HCT116 (cell line): ENCODE measurements around the gene ADAMTS1. TPM values are rescaled to one million over a fixed set of nuclear protein-coding genes. Genes with fewer than 3 reads are reported as not detected.

Source experiments
- ATAC-seq: fragments of 200-7000 bp; cut with Tn5 transposase; 2 replicates; pipeline ENCODE4 v1.9.1; 2020; ENCODE audit warnings: mild to moderate bottlenecking, moderate library complexity
- BruUV-seq: library from RNA; stranded (reverse); fragments of 400-500 nt; replicated peaks from 2 replicates; lab custom pipeline; 2021; lab: Mats Ljungman, UMichigan
- CTCF ChIA-PET: fragments of 300-600 bp; sonication (Branson Sonifier 250); formaldehyde crosslinking; loops from one replicate; lab custom pipeline; 2021; ENCODE audit warnings: antibody characterized with exemption; lab: Charles Lee
- POLR2A ChIA-PET: fragments of 300-600, 350-600 bp; sonication (Branson Sonifier 250); formaldehyde crosslinking; loops from one replicate; lab custom pipeline; 2021; ENCODE audit warnings: antibody characterized with exemption; lab: Charles Lee
- RAD21 ChIA-PET, 2 experiments: fragments of 300-600 bp; sonication (Branson Sonifier 250); formaldehyde crosslinking; loops; one replicate each; lab custom pipeline; 2023; ENCODE audit warnings: low total read pairs in 2 of 2; ENCODE audit not compliant: uncharacterized antibody in 2 of 2, unreplicated experiment in 2 of 2, low non-redundant PET in 1 of 2; lab: Charles Lee
- DNase-seq: peaks from one replicate; pipeline ENCODE4 v3.0.0-alpha.2; 2010; ENCODE audit warnings: low read depth, low spot score
- H2AFZ ChIP-seq: fragments of 200-600 bp; shearing (Covaris generic), sonication (generic); 2 replicates; pipeline ENCODE4 v1.6.1; 2017; ENCODE audit warnings: low read depth, mixed run types, mixed read lengths, antibody characterized with exemption, low read length; ENCODE audit not compliant: poor library complexity, severe bottlenecking
- H3K27ac ChIP-seq: 2 replicates; pipeline ENCODE4 v1.5.1; 2012; ENCODE audit warnings: low read depth, low read length
- H3K27me3 ChIP-seq: fragments of 200-600 bp; sonication (generic); 2 replicates; pipeline ENCODE4 v1.6.1; 2016; ENCODE audit warnings: mixed run types, low read length, mixed read lengths; ENCODE audit not compliant: insufficient read depth
- H3K36me3 ChIP-seq, 2 experiments: fragments of 200-500 bp in 1 of 2; fragments of 200-600 bp in 1 of 2; sonication (Bioruptor generic) in 1 of 2; sonication (generic) in 1 of 2; 2 replicates each; pipeline versions ENCODE4 v1.5.1 to v1.6.1; 2014 to 2016; ENCODE audit warnings: low read length in 2 of 2, inconsistent platforms in 1 of 2, mixed read lengths in 1 of 2, mixed run types in 1 of 2; ENCODE audit not compliant: insufficient read depth in 2 of 2, control insufficient read depth in 1 of 2
- H3K4me1 ChIP-seq, 2 experiments: fragments of 200-600 bp in 1 of 2; sonication (generic) in 1 of 2; 2 replicates each; pipeline versions ENCODE4 v1.5.1 to v1.6.1; 2012 to 2017; ENCODE audit warnings: low read length in 2 of 2, inconsistent platforms in 1 of 2, mild to moderate bottlenecking in 1 of 2, mixed read lengths in 1 of 2, mixed run types in 1 of 2, moderate library complexity in 1 of 2; ENCODE audit not compliant: insufficient read depth in 2 of 2, control insufficient read depth in 1 of 2
- H3K4me2 ChIP-seq: fragments of 200-600 bp; sonication (generic); 2 replicates; pipeline ENCODE4 v1.6.1; 2017; ENCODE audit warnings: mixed run types, low read length, mixed read lengths
- H3K4me3 ChIP-seq, 2 experiments: fragments of 200-600 bp in 1 of 2; sonication (generic) in 1 of 2; replicated peaks in 1 of 2; 2 replicates each; pipeline ENCODE4 v1.5.1; 2011 to 2016; ENCODE audit warnings: low read length in 2 of 2, control low read depth in 1 of 2, low read depth in 1 of 2, mild to moderate bottlenecking in 1 of 2, mixed read lengths in 1 of 2, mixed run types in 1 of 2
- H3K79me2 ChIP-seq: fragments of 200-600 bp; sonication (generic); 2 replicates; pipeline ENCODE4 v1.6.1; 2017; ENCODE audit warnings: mild to moderate bottlenecking, mixed run types, low read length, moderate library complexity, mixed read lengths; ENCODE audit not compliant: insufficient read depth
- H3K9ac ChIP-seq: fragments of 200-600 bp; sonication (generic); 2 replicates; pipeline ENCODE4 v1.6.1; 2016; ENCODE audit warnings: low read length, mixed read lengths
- H3K9me2 ChIP-seq: fragments of 200-600 bp; sonication (generic), shearing (Covaris generic); 2 replicates; pipeline ENCODE4 v1.6.1; 2017; ENCODE audit warnings: mixed run types, mild to moderate bottlenecking, moderate library complexity; ENCODE audit not compliant: insufficient read depth
- H3K9me3 ChIP-seq, 2 experiments: fragments of 200-500 bp in 1 of 2; fragments of 200-600 bp in 1 of 2; sonication (Bioruptor generic) in 1 of 2; sonication (generic) in 1 of 2; 2 replicates each; pipeline ENCODE4 v1.6.1; 2014 to 2017; ENCODE audit warnings: low read length in 2 of 2, mixed read lengths in 2 of 2, inconsistent platforms in 1 of 2, low read depth in 1 of 2, mild to moderate bottlenecking in 1 of 2, mixed run types in 1 of 2, moderate library complexity in 1 of 2; ENCODE audit not compliant: control insufficient read depth in 1 of 2, insufficient read depth in 1 of 2
- H4K20me1 ChIP-seq: fragments of 200-600 bp; sonication (generic), shearing (Covaris generic); 2 replicates; pipeline ENCODE4 v1.6.1; 2017; ENCODE audit warnings: mixed run types, mild to moderate bottlenecking, moderate library complexity; ENCODE audit not compliant: insufficient read depth
- EGR1 ChIP-seq: IDR thresholded peaks from 2 replicates; pipeline ENCODE4 v1.6.1; 2012; ENCODE audit warnings: low read depth
- FOSL1 ChIP-seq: IDR thresholded peaks from 2 replicates; pipeline ENCODE4 v1.6.1; 2012; ENCODE audit warnings: low read depth
- JUND ChIP-seq: IDR thresholded peaks from 2 replicates; pipeline ENCODE4 v1.6.1; 2012
- MAX ChIP-seq: IDR thresholded peaks from 2 replicates; pipeline ENCODE4 v1.6.1; 2012
- REST ChIP-seq: IDR thresholded peaks from 2 replicates; pipeline ENCODE4 v1.6.1; 2012; ENCODE audit warnings: low read depth
- YY1 ChIP-seq: IDR thresholded peaks from 2 replicates; pipeline ENCODE4 v1.6.1; 2011; ENCODE audit warnings: low read length, low read depth, moderate library complexity, mild to moderate bottlenecking; ENCODE audit not compliant: insufficient replicate concordance; ENCODE audit errors: extremely low read depth
- ZFX ChIP-seq: fragments of 450-650 bp; IDR thresholded peaks from 2 replicates; pipeline ENCODE4 v1.6.1; 2017
- intact Hi-C: fragments of 100-400 bp; cut with micrococcal nuclease; formaldehyde crosslinking; loops from 2 replicates; pipeline ENCODE4 v1.10.0; 2022
- total RNA-seq: library from RNA; stranded (reverse); gene quantifications from one replicate; pipeline ENCODE4 v1.2.1, GENCODE V29; 2021; ENCODE audit not compliant: unreplicated experiment

Gene ADAMTS1
- total RNA-seq, 1 experiment from 2014 or later: 0.98 TPM

GRCh38 chr21:26842974-26843932, 2.0 kb downstream of the ADAMTS1 start:
- TF ChIP-seq JUND (no peak), ZFX (no peak), FOSL1 (no peak), MAX (no peak), YY1 (no peak), EGR1 (no peak), REST (no peak)
- Histone ChIP-seq H3K4me2 (no peak overlapping the region), H3K36me3 (no peaks in the 10 kb centered on the region), H3K27ac (no peak overlapping the region), H3K79me2 (no peaks in the 10 kb centered on the region), H2AFZ (no peak overlapping the region), H3K9me2 (no peaks in the 10 kb centered on the region), H3K4me3 (no peak overlapping the region), H3K4me1 (no peaks in the 10 kb centered on the region), H4K20me1 (no peaks in the 10 kb centered on the region), H3K9me3 (peaks cover 0 to 16% of the 10 kb centered on the region in 2 experiments; a peak in 2 of 4 replicates), H3K27me3 (no peaks in the 10 kb centered on the region), H3K9ac (no peak overlapping the region)
- POLR2A ChIA-PET: no interaction called here
- ATAC-seq (no peak), DNase-seq (no peak)
- CTCF ChIA-PET: no interaction called here
- RAD21 ChIA-PET: no interaction called here
- no TSS peak for BruUV-seq
- intact Hi-C loops: no loop called here
